Adipose tissue (tissue), 3 donors: ENCODE results near the gene LPCAT3. TPM values are rescaled to one million over a fixed set of nuclear protein-coding genes. Genes with fewer than 3 reads are reported as not detected.
"Not testable (repeated sequence)": the region's sequence is repeated elsewhere in the genome, so short reads cannot be mapped to it uniquely, and the experiment has no call there.

ENCODE experiments used
- H3K27ac ChIP-seq: one replicate; pipeline ENCODE4 v1.5.1; 2013; ENCODE audit warnings: low read depth, low read length
- WGBS, 3 donors: extraction: QIAGEN DNeasy Blood & Tissue Kit; methylation state at CpG; one replicate each; pipeline ENCODE4 v1.1.7; 2013; 5-methylcytosine and 5-hydroxymethylcytosine counted together
- polyA plus RNA-seq, 3 donors: library from polyadenylated mRNA; stranded (reverse); fragments of 200-250 nt; gene quantifications; one replicate each; pipeline ENCODE4 v1.2.3, GENCODE V29; 2013
- donor health status: healthy with polysubstance abuse.
- donor health status: Bipolar disorder and iron deficiency.
- donor health status: healthy.

Gene LPCAT3
- polyA plus RNA-seq, 3 donors, result 27.1 to 77.9 (median 43.0) TPM

DNA sequence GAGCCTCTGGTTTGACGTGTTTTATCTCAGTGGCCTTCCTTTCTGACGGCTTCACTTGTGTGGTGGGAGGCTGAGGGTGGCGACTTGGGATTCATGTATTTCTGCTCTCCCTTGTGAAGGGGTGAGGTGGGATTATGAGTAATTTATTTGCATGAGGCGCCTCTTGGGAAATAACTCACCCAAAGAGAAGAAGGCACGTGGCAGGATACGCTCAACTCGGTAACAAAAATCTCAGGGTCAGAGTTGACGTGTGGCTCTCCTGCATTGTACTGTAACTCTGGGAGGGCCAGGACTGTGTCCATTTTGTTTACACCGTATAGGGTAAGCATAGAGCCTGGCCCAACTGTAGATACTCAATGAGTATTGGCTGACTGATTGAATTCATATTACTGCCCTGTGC is 27.6 kb upstream of the LPCAT3 start:
- no peak overlapping the region for H3K27ac ChIP-seq
- WGBS, 3 donors, result 87 to 94% (median 90%) methylated on average over 9 of the region's 9 CpGs

DNA sequence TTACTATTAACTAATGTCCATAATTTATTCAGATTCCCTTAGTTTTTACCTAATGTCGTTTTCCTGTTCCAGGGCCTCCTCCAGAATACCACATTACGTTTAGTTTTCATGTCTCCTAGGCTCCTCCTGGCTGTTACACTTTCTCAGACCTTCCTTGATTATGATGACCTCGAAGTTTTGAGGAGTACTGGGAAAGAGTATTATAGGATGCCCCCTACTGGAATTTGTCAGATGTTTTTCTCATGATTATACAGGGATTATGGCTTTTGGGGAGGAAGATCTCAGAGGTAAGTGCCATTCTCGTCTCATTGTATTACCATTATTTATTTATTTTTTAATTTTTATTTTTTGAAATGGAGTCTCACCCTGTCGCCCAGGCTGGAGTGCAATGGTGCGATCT is 24.6 kb upstream of the LPCAT3 start:
- WGBS, 3 donors, result 35 to 41% (median 39%) methylated on average over 6 of the region's 6 CpGs
- no peak overlapping the region for H3K27ac ChIP-seq

DNA sequence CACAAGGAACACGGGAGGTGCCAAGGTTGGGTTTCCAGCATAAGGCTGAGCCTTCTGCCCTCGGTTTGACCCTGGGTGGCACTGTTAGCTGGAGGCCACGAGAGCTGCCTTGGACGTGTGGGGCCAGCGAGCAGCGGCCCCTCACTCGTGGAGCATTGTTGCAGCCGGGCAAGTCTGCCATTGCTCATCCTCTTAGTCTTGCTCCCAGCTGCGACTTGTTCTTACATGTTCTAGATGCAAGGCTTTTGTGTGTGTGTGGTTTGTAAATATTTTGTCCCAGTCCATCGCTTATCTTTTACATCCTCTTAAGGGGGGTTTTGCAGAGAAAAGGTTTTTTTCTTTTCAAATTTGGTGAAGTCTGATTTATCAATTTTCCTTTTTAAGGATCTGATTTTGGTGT is 21.1 kb upstream of the LPCAT3 start:
- H3K27ac ChIP-seq, result no peak overlapping the region
- WGBS, 3 donors, result 77 to 81% (median 77%) methylated on average over 10 of the region's 10 CpGs

DNA sequence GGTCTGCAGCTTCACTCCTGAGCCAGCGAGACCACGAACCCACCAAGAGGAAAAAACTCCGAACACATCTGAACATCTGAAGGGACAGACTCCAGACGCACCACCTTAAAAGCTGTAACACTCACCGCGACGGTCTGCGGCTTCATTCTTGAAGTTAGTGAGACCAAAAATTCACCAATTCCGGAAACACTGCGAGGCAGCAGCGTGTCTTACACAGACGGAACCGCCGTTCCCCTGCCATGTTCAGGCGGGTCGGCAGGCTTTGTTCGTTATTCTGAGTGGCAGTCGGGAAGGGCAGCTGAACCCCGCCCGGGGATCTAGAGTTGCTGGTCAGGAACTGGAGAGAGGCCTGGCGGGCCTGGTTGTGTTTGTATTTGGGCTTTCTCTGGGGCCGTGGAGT is 20.3 kb upstream of the LPCAT3 start:
- WGBS, 3 donors, result 92 to 96% (median 94%) methylated on average over 22 of the region's 22 CpGs

DNA sequence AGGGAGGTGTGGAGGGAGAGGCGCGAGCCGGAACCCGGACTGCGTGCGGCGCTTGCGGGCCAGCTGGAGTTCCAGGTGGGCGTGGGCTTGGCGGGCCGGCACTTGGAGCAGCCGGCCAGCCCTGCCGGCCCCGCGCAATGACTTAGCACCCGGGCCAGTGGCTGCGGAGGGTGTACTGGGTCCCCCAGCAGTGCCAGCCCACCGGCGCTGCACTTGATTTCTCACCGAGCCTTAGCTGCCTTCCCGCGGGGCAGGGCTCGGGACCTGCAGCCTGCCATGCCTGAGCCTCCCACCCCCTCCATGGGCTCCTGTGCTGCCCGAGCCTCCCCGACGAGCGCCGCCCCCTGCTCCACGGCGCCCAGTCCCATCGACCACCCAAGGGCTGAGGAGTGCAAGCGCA is 19.1 kb upstream of the LPCAT3 start:
- WGBS, 3 donors, result 90 to 98% (median 95%) methylated on average over 21 to 30 of the region's 32 CpGs
- not testable (repeated sequence) for H3K27ac ChIP-seq

More for the DNA sequence above, 20.3 kb upstream of the LPCAT3 start:
- no peak overlapping the region for H3K27ac ChIP-seq

DNA sequence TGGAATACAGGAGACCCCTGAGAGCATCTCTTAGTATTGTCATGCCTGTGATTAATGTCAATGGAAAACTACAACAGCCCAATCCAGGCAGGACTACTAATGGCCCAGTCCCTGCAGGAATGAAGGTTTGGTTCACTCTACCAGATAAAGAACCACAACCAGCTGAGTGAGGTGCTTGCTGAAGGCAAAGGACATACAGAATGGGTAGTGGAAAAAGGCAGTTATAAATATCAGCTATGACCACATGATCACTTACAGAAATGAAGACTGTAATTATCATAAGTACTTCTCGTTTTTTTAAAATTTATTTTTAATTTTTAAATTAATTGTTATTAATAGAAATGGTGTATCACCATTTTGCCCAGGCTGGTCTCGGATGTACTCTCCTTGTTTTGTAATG is 17.2 kb upstream of the LPCAT3 start:
- H3K27ac ChIP-seq, result no peak overlapping the region
- 59 to 63% (median 59%) methylated on average over 2 of the region's 2 CpGs for WGBS, 3 donors

DNA sequence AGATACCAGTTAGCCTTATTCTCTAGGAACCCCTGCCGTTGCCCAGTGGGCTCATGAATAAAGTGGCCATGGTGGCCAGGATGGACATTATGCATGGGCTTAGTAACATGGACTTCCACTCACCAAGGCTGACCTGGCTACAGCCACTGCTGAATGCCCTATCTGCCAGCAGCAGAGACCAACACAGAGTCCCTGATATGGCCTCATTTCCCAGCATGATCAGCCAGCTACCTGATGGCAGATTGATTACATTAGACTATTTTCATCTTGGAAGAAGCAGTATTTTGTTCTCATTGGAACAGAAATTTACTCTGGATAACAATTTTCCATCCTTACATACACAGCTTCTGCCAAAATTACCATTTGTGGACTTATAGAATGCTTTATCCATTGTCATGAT is 16.2 kb upstream of the LPCAT3 start:
- no peak overlapping the region for H3K27ac ChIP-seq
- 84 to 96% (median 95%) methylated on average over 1 of the region's 1 CpG for WGBS, 3 donors

DNA sequence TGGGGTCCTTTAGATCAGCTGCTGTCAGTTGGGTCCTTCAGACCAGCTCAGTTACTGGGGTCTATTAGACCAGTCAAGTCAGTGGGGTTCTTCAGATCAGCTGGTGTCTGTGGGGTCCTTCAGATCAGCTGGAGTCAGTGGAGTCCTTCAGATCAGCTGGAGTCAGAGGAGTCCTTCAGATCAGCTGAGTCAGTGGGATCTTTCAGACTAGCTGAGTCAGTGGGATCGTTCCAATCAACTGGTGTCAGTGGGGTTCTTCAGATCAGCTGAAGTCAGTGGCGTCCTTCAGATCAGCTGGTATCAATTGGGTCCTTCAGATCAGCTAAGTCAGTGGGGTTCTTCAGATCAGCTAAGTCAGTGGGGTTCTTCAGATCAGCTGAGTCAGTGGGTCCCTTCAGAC is 14.7 kb upstream of the LPCAT3 start:
- H3K27ac ChIP-seq, result no peak overlapping the region
- WGBS, 3 donors, result 67 to 87% (median 84%) methylated on average over 2 of the region's 2 CpGs

DNA sequence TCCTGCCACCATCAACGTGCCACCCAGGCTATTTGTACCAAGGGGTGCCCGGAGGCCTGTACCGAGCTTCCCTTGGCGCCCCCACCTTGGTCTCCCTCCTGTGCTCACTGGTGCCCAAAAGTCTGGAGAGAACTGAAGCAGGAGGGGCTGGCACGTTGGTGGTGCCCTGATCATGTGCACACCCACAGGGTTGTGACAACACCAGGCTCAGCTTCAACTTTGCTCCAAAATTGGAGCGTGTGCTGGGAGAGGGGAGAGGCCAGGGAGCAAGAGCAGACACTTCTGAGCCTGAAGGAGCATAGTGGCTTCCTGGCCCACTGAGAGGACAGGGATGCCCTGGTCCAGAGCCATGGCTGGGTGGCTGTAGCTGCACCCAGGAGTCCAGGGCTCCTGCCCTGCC is 13.0 kb upstream of the LPCAT3 start:
- WGBS, 3 donors, result 78 to 86% (median 78%) methylated on average over 6 of the region's 6 CpGs
- no peak overlapping the region for H3K27ac ChIP-seq

DNA sequence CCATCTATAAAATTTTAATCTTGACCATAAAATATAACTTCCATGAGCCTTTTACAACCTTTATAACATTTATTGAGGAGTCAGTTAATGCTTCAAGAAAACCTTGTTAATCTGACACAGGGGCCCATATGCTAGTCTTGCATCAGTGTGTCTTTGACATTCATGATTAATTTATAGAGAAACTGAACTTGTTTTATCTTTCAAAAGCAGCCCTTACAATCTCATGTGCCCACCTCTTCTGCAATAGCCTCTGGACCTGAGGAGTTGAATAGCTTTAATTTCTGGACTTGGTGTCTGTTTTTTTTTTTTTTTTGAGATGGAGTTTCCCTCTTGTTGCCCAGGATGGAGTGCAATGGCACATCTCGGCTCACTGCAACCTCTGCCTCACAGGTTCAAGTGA is 8.6 kb upstream of the LPCAT3 start:
- no peak overlapping the region for H3K27ac ChIP-seq
- WGBS, 3 donors, result 76 to 85% (median 83%) methylated on average over 1 of the region's 1 CpG

DNA sequence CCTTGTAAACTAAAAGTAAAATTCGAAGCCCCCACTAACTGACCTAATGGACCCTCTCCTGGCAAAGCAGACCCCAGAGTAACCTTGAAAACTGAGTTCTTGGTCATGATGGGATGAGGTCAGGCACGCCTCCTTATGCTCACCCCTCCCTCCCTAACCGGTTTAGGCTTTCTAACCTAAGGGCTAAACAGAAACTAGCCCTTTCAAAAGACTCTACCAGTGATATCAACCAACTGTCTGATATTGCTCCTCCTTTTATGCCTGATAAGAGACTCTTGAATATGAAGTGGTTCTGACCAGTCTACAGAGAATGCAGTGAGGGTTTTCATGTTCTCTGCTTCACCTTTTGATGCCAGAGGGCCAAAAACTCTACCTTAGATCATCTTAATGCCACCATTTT is 4.8 kb upstream of the LPCAT3 start:
- WGBS, 3 donors, result 66 to 92% (median 91%) methylated on average over 3 of the region's 3 CpGs
- no peak overlapping the region for H3K27ac ChIP-seq

DNA sequence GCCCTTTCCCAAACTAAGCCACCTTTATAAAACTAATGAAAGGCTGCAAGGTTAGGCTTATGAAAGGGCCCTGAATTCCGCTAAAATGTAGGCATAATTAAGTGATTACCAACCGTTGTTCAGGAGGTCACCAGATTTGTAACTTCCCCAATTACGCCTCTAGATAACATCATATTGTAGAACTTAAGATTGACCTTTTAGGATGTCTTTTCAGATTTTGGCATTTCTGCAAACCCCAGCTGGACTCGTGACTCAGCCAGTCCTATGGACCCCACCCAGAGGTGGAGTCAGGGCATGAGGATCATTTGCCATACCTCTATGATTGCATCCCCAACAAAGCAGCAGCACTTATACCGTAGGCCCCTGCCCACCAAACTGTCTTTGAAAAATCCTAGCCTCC is 3.7 kb upstream of the LPCAT3 start:
- 61 to 84% (median 64%) methylated on average over 5 of the region's 5 CpGs for WGBS, 3 donors
- H3K27ac ChIP-seq, result no peak overlapping the region

DNA sequence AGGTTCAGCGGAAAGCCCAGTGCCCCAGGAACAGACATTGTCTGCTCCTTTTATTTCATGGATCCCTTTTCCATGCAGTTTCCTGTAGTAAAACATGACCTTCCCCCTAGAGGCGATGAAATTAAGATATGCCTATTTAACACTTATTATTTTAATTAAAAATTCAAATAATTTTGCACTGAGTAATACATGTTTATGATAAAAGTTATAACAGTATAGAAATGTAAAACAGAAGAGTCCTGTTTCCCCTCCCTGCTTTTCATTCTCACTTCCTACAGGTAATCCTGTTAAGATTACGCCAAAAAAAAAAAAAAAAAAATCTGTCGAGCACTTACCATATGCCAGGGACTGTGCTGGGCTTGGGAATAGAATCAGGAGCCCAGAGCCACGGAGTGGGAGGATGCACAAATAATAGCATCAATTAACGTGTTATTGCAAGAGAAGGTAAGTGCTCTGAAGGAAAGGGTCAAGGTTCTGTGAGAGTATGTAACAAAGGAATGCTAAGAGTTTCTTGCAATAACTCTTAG is 830 bp upstream of the LPCAT3 start:
- 5 to 11% (median 11%) methylated on average over 6 of the region's 6 CpGs for WGBS, 3 donors
- H3K27ac ChIP-seq, result no peak overlapping the region

DNA sequence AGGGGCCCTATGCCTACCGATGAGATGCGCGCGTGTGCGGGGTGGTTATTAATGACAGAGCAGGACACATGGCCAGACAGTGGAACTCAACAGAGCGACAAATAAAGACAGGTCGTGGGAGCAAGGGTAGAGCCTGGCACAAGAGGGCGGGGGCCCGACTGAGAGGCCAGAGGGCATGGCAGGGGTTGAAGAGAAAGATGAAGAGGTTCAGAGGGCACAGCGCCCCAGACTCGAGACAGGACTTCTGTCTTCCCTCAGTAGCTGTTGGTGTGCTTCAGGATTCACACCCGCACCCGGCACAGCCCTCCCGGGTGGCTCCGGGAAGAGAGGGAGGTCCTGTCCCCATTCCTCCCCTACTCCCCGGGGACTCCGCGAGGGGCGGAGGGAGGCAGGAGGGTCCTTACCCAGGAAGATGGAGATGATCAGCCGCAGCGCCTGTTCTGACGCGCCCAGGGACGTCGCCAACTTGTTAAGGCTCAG is 366 bp downstream of the LPCAT3 start:
- peak overlapping the region; percentile 83 for H3K27ac ChIP-seq
- WGBS, 3 donors, result 1 to 2% (median 1%) methylated on average over 22 to 25 of the region's 25 CpGs

DNA sequence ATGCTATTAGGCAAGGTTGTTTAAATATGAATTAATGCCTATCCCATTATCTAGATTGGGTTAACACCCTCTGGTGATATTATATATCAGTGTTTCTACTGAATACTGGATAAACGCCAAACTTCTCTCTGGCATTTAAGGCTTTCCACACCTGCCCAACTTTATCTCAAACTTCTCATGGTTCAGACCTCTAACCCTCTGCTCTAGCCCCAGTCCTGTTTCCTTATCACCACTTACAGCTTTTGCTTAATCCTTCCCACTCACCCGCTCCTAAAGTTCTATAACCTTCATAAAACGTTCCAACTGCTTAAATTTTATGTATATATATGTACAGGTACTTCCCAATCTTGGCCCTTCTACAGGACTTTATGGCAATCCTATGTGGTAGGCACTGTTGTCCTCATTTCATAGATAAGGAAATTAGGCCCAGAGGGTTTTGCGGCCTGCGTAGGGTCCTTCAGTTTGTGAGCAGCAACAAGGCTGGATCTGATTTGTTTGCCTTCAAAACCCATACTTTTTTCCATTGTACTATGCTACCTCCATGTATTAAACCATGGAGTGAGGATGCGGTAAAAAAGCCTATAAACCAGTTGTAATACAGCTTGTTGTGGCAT is 1.2 kb downstream of the LPCAT3 start:
- 31 to 71% (median 71%) methylated on average over 6 of the region's 6 CpGs for WGBS, 3 donors

DNA sequence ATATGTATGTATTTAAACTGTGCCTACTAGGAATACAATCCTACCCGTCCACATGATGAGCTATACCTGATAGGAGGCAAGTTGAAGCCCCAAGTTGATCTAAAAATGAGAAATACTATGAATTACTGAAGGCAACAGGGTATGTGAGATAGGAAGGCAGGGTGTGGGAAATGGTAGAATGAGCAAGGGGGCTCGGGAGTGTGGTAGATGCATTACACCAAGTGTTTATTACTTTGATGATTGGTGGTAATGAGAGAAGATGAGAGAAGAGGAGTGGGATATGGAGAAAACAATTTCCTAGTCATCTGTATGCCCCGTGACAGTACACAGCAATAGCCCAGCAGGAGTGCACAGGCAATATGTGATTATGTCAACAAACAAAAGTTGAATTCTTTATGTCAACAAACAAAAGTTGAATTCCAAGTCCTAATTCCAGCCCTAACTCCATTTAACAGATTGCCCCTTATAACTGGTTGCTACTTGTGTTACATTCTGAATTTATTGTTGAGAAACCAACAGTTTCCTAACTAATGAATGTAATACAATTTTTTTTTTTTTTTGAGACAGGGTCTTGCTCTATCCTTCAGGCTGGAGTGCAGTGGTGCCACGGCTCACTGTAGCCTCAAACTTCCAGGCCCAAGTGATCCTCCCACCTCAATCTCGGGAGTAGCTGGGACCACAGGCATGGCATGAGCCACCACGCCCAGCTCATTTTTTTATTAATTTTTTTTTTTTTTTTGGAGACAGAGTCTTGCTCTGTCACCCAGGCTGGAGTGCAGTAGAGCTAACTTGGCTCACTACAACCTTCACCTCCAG is 2.5 kb downstream of the LPCAT3 start:
- no peak overlapping the region for H3K27ac ChIP-seq
- WGBS, 3 donors, result 60 to 82% (median 76%) methylated on average over 6 of the region's 6 CpGs

More for the DNA sequence above, 1.2 kb downstream of the LPCAT3 start:
- H3K27ac ChIP-seq, result no peak overlapping the region

DNA sequence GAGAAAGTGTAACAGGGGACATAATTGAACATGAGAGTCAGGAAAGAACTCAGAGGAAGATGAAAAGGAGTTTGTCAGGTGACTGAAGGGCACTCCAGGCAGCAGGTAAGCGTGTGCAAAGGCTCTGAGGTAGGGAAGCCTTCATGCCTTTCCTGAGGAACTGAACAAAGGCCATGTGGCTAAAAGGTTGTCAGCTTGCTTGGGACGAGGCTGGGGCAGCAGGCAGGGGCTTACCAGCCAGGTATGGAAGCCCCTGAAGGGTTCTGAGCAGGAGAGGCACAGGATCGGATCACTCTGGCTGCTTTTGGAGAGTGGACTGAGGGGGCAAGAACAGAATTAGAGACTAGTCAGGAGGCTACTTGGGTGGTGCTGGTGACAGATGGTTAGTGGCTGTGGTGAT is 5.2 kb downstream of the LPCAT3 start:
- WGBS, 3 donors, result 93 to 100% (median 95%) methylated on average over 3 of the region's 3 CpGs
- no peak overlapping the region for H3K27ac ChIP-seq

DNA sequence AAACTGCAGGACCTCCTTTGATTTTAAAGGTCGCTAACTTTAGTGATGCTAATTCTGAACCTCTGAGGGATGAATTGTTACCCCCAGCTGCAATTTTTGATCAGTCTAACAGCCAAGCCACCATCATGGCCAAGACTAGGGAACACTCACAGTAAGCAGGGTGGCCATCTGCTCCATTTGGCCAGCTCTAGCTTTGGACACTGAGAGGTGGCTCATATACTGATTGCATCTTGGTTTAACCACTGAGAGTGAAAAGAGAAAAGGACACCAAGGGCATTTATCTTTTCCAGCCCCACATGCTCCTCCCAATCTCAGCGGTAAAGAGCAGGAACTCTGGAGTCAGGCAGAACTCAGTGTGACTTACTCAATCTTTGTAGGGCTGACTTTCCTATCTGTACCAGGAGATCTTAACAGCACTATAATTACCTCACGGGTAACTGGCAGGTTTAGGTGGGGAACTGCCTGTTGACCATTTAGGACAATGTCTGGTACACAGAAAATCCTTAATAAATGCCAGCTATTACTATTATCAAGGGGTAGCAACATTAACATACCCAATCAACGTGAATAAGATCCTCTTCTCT is 6.2 kb downstream of the LPCAT3 start:
- no peak overlapping the region for H3K27ac ChIP-seq
- 66 to 80% (median 73%) methylated on average over 4 of the region's 4 CpGs for WGBS, 3 donors

DNA sequence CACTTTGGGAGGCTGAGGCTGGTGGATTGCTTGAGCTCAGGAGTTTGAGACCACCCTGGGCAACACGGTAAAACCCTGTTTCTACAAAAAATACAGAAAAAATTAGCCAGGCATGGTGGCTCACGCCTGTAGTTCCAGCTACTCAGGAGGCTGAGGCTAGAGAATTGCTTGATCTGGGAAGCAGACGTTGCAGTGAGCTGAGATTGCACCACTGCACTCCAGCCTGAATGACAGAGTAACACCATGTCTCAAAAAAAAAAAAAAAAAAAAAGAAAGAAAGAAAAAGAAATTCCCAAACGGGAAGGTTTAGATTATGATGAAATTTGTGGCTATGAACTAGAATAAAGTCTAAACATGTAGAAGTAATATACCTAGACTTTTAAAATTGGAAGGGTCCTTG is 6.9 kb downstream of the LPCAT3 start:
- H3K27ac ChIP-seq, result not testable (repeated sequence)
- WGBS, 3 donors, result 69 to 82% (median 71%) methylated on average over 4 of the region's 4 CpGs
